ENCODE data around the gene MCL1.

The MCL1 gene

GRCh38 chr1:150563340-150564038 is 15.9 kb downstream of the MCL1 start (continued):
- no peak for TF ChIP-seq ZBTB26 (tag by site-specific recombination; optimal IDR thresholded peaks at IDR 0.05)
- no peak for TF ChIP-seq ZNF133 (tag by site-specific recombination; IDR thresholded peaks at IDR 0.05)
- no peak for TF ChIP-seq ZNF623 (tag by site-specific recombination; IDR thresholded peaks at IDR 0.05)
- 0 out of 2 replicates have a peak, but pooled peaks have one; percentile 26 for TF ChIP-seq ZBTB48 (tag by site-specific recombination; IDR thresholded peaks at IDR 0.05)
- TF ChIP-seq PRDM1 (tag by site-specific recombination; IDR thresholded peaks at IDR 0.05): no peak
- TF ChIP-seq ZNF202 (tag by site-specific recombination; IDR thresholded peaks at IDR 0.05; ENCODE audit: borderline replicate concordance): no peak
- no peak for TF ChIP-seq OVOL3 (tag by site-specific recombination; IDR thresholded peaks at IDR 0.05)
- TF ChIP-seq ZNF654 (tag by site-specific recombination; IDR thresholded peaks at IDR 0.05; ENCODE audit: low read depth): no peak
- TF ChIP-seq ZNF341 (tag by site-specific recombination; IDR thresholded peaks at IDR 0.05; ENCODE audit: low read depth): peak; percentile 92
- no peak for TF ChIP-seq ZNF169 (tag by site-specific recombination; IDR thresholded peaks at IDR 0.05)
- TF ChIP-seq ZNF837 (tag by site-specific recombination; IDR thresholded peaks at IDR 0.05): no peak
- no peak for TF ChIP-seq ZSCAN30 (tag by site-specific recombination; IDR thresholded peaks at IDR 0.05)
- no peak for TF ChIP-seq TCF7L2 (IDR thresholded peaks at IDR 0.05; ENCODE audit: borderline replicate concordance, low read depth, low read length)
- TF ChIP-seq ZBTB20 (tag by site-specific recombination; IDR thresholded peaks at IDR 0.05): peak; percentile 70; the same call in 1 of the 2 replicates
- no peak for TF ChIP-seq ZNF335 (tag by site-specific recombination; conservative IDR thresholded peaks at IDR 0.05)
- no peak for TF ChIP-seq ZNF423 (tag by site-specific recombination; IDR thresholded peaks at IDR 0.05)
- no peak for TF ChIP-seq PBX3 (CRISPR knock-in tag; IDR thresholded peaks at IDR 0.05)
- TF ChIP-seq ZNF280D (tag by site-specific recombination; IDR thresholded peaks at IDR 0.05): no peak
- no peak for TF ChIP-seq ZNF211 (tag by site-specific recombination; IDR thresholded peaks at IDR 0.05; ENCODE audit: low read depth)
- no peak for TF ChIP-seq ZNF248 (tag by site-specific recombination; IDR thresholded peaks at IDR 0.05)
- TF ChIP-seq ZBTB44 (tag by site-specific recombination; IDR thresholded peaks at IDR 0.05): no peak
- TF ChIP-seq, protein P1, sequence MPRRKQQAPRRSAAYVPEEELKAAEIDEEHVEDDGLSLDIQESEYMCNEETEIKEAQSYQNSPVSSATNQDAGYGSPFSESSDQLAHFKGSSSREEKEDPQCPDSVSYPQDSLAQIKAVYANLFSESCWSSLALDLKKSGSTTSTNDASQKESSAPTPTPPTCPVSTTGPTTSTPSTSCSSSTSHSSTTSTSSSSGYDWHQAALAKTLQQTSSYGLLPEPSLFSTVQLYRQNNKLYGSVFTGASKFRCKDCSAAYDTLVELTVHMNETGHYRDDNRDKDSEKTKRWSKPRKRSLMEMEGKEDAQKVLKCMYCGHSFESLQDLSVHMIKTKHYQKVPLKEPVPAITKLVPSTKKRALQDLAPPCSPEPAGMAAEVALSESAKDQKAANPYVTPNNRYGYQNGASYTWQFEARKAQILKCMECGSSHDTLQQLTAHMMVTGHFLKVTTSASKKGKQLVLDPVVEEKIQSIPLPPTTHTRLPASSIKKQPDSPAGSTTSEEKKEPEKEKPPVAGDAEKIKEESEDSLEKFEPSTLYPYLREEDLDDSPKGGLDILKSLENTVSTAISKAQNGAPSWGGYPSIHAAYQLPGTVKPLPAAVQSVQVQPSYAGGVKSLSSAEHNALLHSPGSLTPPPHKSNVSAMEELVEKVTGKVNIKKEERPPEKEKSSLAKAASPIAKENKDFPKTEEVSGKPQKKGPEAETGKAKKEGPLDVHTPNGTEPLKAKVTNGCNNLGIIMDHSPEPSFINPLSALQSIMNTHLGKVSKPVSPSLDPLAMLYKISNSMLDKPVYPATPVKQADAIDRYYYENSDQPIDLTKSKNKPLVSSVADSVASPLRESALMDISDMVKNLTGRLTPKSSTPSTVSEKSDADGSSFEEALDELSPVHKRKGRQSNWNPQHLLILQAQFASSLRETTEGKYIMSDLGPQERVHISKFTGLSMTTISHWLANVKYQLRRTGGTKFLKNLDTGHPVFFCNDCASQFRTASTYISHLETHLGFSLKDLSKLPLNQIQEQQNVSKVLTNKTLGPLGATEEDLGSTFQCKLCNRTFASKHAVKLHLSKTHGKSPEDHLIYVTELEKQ (tag by site-specific recombination; IDR thresholded peaks at IDR 0.05; ENCODE audit: borderline replicate concordance): no peak
- no peak for TF ChIP-seq ZFP41 (tag by site-specific recombination; IDR thresholded peaks at IDR 0.05; ENCODE audit: borderline replicate concordance)
- TF ChIP-seq ATF2 (tag by site-specific recombination; IDR thresholded peaks at IDR 0.05; ENCODE audit: low read depth): no peak
- peak; percentile 64 for TF ChIP-seq ZBTB17 (tag by site-specific recombination; IDR thresholded peaks at IDR 0.05)
- TF ChIP-seq ZNF311 (tag by site-specific recombination; IDR thresholded peaks at IDR 0.05; ENCODE audit: borderline replicate concordance): no peak

Measured in HEK293 (cell line).